GM21360 (cell line): Measurements from ENCODE around the gene DRAM1.
A peak's percentile ranks its signal among the peaks of the same experiment; 100 is the strongest.

Source experiments
- ATAC-seq: cut with Tn5 transposase; IDR thresholded peaks from one replicate; pipeline ENCODE4 v1.9.1; 2021; ENCODE audit warnings: mild to moderate bottlenecking, moderate library complexity; ENCODE audit not compliant: unreplicated experiment

The DRAM1 gene

DNA sequence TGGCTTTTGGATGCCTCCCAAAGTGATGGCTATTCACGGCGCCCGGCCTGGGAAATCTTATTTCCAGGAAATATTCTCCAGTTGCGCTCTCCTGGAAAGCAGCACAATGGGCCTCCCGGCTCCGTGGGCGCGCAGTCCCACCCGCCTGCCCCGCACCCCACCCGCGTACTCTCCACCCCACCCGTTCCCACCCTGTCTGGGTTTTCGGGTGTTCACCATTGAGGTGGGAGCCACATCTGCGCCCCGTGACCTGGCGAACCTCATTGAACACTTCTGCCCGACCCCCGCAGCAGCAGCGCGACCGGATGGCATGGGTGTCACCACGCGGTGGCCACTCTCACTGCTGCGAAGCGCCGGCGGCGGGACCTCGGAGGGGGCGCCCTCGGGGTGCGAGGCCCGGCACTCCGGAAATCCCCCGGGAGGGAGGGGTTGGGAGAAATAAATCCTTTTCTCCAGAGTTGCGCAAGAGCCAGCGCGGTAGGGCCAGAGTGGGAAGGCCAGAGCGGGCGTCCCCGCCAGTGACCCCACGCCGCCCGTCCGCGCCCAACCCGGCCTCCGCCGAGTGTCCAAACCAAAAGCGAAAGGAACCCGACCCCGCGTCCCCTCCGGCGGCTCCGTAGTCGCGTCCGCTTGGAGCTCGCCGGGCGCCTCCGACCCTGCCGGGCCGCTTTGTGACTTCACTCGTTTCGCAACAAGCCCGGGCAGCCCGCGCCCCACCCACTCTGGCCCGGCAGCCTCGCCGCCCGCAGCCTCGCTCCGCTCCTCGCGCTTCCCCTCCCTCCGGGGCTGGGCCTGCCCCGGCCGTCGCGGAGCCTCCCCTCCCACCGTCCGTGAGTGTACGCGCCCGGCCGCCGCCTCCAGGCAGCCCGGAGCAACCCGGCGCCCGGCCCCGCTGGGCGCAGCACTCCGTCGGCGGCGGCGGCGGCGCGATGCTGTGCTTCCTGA, at the start of gene DRAM1:
Gene DRAM1, plus strand, starts transcription at position 720 of the 945 bp plus-strand sequence. Its CDS starts 210 bp downstream, at position 930.
- peak; percentile 85 for ATAC-seq

DNA sequence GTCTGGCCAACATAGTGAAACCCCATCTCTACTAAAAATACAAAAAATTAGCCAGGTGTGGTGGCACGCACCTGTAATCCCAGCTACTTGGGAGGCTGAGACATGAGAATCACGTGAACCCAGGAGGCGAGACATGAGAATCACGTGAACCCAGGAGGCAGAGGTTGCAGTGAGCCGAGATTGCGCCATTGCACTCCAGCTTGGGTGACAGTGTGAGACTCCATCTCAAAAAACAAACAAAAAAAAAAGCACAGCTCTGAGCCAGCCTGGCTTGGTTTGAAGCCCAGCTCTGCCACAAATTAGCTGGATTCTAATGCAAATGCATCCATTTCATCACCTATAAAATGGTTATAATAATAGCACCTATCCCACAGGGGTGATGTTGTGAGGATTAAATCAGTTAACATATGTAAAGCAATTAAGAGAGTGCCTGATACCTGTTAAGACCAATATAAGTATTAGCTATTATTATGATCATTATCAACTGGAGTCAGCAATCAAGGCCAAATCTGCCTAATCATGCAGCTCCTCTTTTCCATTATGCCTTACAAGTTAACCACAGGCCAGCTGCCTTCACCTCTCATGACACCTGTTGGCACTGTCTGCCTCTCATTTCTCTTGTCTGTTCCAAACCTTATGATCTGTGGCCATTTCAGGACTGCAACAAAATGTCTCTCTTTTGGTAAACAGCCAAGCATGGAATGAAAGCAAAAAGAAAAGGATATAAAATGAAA, 48.8 kb upstream of the DRAM1 start:
- no peak for ATAC-seq

GRCh38 chr12:101829639-101830366, 47.6 kb upstream of the DRAM1 start:
- no peak for ATAC-seq

GRCh38 chr12:101830367-101831325, 46.7 kb upstream of the DRAM1 start, which contains the start of gene GNPTAB:
Gene GNPTAB, minus strand, starts transcription at chr12:101830959. Its CDS starts 284 bp downstream, at chr12:101830675.
- ATAC-seq, result peak; percentile 90

- no peak for ATAC-seq
Observed at GRCh38 chr12:101832030-101832429, 45.4 kb upstream of the DRAM1 start.

DNA sequence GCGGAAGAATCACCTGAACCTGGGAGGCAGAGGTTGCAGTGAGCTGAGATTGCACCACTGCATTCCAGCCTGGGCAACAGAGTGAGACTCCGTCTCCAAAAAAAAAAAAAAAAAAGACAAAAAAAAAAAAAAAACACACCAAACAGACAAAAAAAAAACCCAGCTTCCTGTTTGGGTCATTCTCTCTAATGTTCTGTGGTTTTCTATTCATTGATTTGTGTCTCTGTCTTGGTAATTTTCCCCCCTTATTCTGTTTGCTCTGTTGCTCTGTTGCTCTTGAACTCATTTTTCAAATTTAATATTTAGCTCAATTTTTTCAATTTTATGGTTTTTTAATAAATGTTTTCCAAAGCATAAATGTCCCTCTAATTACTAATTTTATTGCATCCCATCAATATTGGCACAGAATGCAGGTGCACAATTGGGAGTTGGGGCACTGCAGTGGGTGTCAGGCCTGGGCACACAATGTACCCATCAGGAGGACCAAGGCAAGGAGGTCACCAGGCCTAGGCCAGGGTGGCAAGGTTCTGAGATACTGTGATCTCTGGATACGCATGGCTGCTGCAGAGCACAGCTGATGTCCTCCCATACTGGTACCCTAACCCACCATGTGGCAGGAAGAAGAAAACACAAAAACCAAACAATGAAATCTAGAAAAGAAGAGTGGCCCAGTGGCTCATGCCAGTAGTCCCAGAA, 38.6 kb upstream of the DRAM1 start:
- ATAC-seq, result no peak

- no peak for ATAC-seq
Observed at GRCh38 chr12:101839324-101840283, 37.8 kb upstream of the DRAM1 start.

DNA sequence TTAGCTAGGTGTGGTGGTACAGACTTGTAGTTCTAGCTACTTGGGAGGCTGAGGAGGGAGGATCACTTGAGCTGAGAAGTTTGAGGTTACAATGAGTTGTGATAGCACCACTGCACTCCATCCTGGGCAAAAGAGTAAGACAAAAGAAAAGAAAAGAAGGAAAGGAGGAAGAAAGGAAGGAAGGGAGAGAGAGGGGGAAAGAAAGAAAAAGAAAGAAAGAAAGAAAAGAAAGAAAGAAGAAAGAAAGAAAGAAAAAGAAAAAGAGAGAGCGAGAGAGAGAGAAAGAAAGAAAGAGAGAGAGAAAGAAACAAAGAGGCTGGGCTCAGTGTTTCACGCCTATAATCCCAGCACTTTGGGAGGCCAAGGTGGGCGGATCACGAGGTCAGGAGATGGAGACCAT, 36.3 kb upstream of the DRAM1 start:
- no peak for ATAC-seq

GRCh38 chr12:101845137-101845711, 32.2 kb upstream of the DRAM1 start:
- no peak for ATAC-seq

GRCh38 chr12:101847325-101847724, 30.1 kb upstream of the DRAM1 start:
- no peak for ATAC-seq

DNA sequence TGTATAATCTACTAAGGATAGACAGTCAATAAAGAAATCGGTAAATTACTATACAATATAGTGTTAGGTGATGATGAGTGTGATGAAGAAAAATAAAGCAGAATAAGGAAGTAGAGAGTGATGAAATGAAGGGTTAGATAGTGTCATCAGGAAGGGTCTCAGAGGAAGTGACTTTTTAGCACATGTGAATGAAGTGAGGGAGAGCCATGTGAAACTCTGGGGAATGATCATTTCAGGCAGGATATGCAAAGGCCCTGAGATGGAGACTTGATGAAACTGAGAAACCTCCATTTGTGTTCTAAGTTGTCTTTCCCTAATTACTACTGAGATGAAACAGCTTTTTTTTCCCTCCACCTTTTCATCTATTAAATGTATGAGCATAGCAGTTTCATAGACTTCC, 27.2 kb upstream of the DRAM1 start:
- no peak for ATAC-seq

- ATAC-seq, result no peak
Observed at GRCh38 chr12:101852998-101853397, 24.4 kb upstream of the DRAM1 start.

- no peak for ATAC-seq
Observed at GRCh38 chr12:101854747-101855146, 22.6 kb upstream of the DRAM1 start.

DNA sequence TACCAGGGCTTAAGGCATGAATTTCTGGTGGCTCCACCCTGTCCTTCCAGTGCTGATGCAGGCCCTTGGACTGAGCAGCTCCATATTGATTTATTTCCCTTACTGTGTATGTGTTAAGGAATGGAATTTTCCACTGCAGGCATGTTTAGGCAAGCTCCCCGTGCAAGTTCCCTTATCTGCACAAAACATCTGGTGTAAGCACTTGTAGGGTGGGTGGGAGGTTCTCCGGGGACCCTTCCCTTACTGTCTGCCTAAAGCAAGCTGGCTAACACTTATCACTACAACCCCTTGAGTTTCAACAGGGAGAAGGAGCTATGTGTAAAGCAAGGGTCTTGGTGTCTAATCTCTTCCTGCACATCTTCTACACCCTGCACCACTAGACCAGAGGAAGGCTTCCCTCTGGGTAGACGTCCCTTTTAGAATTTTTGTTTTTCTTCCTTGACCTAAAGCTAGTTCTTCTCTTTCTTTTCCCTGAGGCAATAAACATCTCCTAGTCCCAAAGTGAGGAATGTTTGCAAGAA, 22.0 kb upstream of the DRAM1 start:
- no peak for ATAC-seq

- no peak for ATAC-seq
Observed at GRCh38 chr12:101855976-101856375, 21.4 kb upstream of the DRAM1 start.

DNA sequence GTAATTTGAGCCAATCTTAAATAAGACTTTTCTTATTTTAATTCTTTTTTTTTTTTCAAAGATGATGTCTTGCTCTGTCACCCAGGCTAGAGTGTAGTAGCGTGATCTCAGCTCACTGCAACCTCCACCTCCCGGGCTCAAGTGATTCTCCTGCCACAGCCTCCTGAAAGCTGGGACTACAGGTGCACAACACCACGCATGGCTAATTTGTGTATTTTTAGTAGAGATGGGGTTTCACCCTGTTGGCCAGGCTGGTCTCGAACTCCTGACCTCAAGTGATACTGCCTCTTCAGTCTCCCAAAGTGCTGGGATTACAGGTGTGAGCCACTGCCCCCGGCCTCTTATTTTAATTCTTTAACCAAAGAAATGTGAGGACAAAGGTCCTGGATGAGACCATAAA, 20.8 kb upstream of the DRAM1 start:
- ATAC-seq, result peak; percentile 16

DNA sequence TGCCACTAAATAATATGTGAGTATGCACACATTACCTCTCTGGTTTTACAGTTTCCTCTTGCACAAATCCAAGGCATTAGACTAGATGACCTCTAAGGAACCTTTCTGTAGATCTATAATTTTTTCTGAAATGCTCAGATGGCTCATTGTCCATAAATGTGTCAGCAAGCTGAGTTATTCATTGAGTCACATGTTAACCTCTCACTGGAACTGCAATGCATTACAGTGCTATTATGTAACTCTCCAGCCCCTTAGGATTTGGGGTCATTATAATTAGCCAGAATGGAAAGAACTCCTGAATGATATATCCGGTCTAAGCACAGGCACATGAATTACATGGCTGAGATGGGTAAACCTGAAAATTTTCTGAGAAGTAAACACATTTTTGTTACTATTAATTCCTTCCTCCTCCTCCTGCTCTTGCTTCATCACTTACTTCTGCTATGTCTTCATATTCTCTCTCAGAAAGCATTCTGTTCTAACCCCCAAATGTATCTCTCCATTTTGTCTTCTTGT, 20.3 kb upstream of the DRAM1 start:
- peak; percentile 55 for ATAC-seq
